Glutamatergic neuron (in vitro differentiated cells): ENCODE measurements around the gene FAM221A. TPM values are rescaled to one million over a fixed set of nuclear protein-coding genes. Genes with fewer than 3 reads are reported as not detected.

Experiments
- DNase-seq: peaks from one replicate; pipeline ENCODE4 v3.0.0; 2022
- H3K27ac Mint-ChIP-seq: one replicate; pipeline ENCODE4 v1.8.0; 2020; ENCODE audit warnings: mild to moderate bottlenecking, mixed read lengths, inconsistent platforms; ENCODE audit not compliant: unreplicated experiment
- H3K27me3 Mint-ChIP-seq: one replicate; pipeline ENCODE4 v1.8.0; 2020; ENCODE audit warnings: mild to moderate bottlenecking, moderate library complexity, mixed read lengths, inconsistent platforms; ENCODE audit not compliant: unreplicated experiment
- H3K36me3 Mint-ChIP-seq: one replicate; pipeline ENCODE4 v1.8.0; 2020; ENCODE audit warnings: mild to moderate bottlenecking, mixed read lengths, inconsistent platforms; ENCODE audit not compliant: unreplicated experiment
- H3K4me1 Mint-ChIP-seq: one replicate; pipeline ENCODE4 v1.8.0; 2020; ENCODE audit warnings: mild to moderate bottlenecking, low read depth, mixed read lengths, inconsistent platforms; ENCODE audit not compliant: unreplicated experiment
- H3K4me3 Mint-ChIP-seq: one replicate; pipeline ENCODE4 v1.8.0; 2020; ENCODE audit warnings: mild to moderate bottlenecking, mixed read lengths, inconsistent platforms; ENCODE audit not compliant: unreplicated experiment
- H3K9me3 Mint-ChIP-seq: one replicate; pipeline ENCODE4 v1.8.0; 2020; ENCODE audit warnings: mild to moderate bottlenecking, moderate library complexity, mixed read lengths, inconsistent platforms; ENCODE audit not compliant: unreplicated experiment
- total RNA-seq: library from RNA; stranded (reverse); fragmentation: NEBNext Ultra II Directional; extraction: Animal tissue kit (Norgen Biotek cat#: 25700); gene quantifications from one replicate; pipeline ENCODE4 v1.2.1, GENCODE V29; 2021; ENCODE audit not compliant: unreplicated experiment
- TF ChIP-seq, protein P1 (sequence below): fragments of 200-600 bp; sonication (generic); IDR thresholded peaks from one replicate; pipeline ENCODE4 v1.5.0; 2021; ENCODE audit not compliant: partially characterized antibody, unreplicated experiment

Gene FAM221A
- total RNA-seq, 1 donor from 2014 or later, result 23.2 TPM

- Mint-ChIP-seq H3K27me3 (no peaks in the 10 kb centered on the region), H3K4me1 (no peaks in the 10 kb centered on the region), H3K36me3 (peaks cover 6% of the 10 kb centered on the region), H3K4me3 (no peak overlapping the region), H3K9me3 (no peaks in the 10 kb centered on the region), H3K27ac (no peak overlapping the region)
- TF ChIP-seq, protein P1, sequence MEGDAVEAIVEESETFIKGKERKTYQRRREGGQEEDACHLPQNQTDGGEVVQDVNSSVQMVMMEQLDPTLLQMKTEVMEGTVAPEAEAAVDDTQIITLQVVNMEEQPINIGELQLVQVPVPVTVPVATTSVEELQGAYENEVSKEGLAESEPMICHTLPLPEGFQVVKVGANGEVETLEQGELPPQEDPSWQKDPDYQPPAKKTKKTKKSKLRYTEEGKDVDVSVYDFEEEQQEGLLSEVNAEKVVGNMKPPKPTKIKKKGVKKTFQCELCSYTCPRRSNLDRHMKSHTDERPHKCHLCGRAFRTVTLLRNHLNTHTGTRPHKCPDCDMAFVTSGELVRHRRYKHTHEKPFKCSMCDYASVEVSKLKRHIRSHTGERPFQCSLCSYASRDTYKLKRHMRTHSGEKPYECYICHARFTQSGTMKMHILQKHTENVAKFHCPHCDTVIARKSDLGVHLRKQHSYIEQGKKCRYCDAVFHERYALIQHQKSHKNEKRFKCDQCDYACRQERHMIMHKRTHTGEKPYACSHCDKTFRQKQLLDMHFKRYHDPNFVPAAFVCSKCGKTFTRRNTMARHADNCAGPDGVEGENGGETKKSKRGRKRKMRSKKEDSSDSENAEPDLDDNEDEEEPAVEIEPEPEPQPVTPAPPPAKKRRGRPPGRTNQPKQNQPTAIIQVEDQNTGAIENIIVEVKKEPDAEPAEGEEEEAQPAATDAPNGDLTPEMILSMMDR, result no peak
- no peak for DNase-seq
These were observed 18.8 kb downstream of the FAM221A start for GRCh38 chr7:23698822-23699221.

DNA sequence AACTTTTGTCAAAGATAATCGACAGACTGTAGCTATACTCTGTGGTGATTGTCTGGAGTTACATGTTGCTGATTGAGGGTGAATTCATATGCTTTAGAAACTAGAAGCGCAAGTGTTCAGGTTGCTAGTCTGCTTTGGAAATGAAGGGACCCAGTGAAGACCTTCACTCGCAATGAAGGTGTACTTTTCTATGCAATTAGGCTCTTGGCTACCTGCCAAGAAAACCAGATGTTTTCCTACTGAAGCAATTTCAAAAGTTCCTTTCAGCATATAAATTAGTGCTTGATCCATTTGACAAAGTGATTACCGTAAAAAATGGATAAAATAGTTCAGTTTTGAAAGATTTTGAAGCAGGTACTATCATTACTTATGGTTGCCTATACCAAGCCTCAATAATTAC is 20.0 kb downstream of the FAM221A start:
- Mint-ChIP-seq H3K27me3 (no peaks in the 10 kb centered on the region), H3K9me3 (peaks cover 6% of the 10 kb centered on the region), H3K4me3 (no peak overlapping the region)

DNA sequence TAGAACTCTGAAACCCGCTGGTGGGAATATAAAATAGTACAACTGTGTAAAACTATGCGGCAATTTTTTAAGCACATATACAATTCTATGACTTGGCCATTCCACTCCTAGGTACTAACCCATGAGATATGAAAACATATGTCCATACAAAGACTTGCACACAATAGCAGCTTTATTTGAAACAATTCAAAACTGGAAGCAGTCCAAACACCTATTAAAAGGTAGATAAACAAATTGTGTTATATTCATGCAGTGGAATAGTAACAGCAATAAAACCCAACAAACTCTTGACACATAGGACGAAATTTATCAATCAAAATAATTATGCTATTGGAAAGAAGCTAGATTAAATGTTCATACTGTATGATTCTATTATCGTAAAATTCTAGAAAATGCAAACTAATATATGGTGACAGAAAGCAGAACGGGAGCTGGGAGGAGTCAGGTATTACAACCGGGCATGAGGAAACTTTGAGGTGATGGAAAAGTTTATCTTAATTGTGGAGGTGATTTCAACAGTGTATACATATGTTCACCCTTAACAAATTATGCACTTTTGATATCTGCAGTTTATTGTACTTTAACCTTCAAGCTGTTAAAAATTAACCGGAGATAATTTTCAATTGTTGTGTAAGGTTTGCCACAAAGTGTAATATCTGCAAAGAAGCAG is 29.2 kb downstream of the FAM221A start:
- no peak for DNase-seq
- H3K9me3 Mint-ChIP-seq, result peaks cover 11% of the 10 kb centered on the region
- H3K27ac Mint-ChIP-seq, result no peak overlapping the region
- peaks cover 24% of the 10 kb centered on the region for H3K36me3 Mint-ChIP-seq
- TF ChIP-seq, protein P1, result no peak
- H3K4me1 Mint-ChIP-seq, result no peaks in the 10 kb centered on the region
- H3K4me3 Mint-ChIP-seq, result no peak overlapping the region
- no peaks in the 10 kb centered on the region for H3K27me3 Mint-ChIP-seq

More for the DNA sequence above, 20.0 kb downstream of the FAM221A start:
- Mint-ChIP-seq H3K27ac (no peak overlapping the region), H3K4me1 (no peaks in the 10 kb centered on the region), H3K36me3 (peaks cover 12% of the 10 kb centered on the region)
- DNase-seq, result no peak
- TF ChIP-seq, protein P1, result no peak

GRCh38 chr7:23710000-23710399 is 30.0 kb downstream of the FAM221A start, which contains the start of gene STK31:
TSS of gene STK31 (plus strand) at chr7:23710219. CDS start at chr7:23710286, 67 bp downstream.
- H3K9me3 Mint-ChIP-seq, result peaks cover 7% of the 10 kb centered on the region
- H3K27me3 Mint-ChIP-seq, result no peaks in the 10 kb centered on the region
- TF ChIP-seq, protein P1, result no peak
- peaks cover 17% of the 10 kb centered on the region for H3K36me3 Mint-ChIP-seq
- H3K27ac Mint-ChIP-seq, result no peak within 1 kb of the TSS
- H3K4me1 Mint-ChIP-seq, result no peaks in the 10 kb centered on the region
- DNase-seq, result no peak
- no peak within 1 kb of the TSS for H3K4me3 Mint-ChIP-seq
